ENCODE measurements around the gene TNIP1. TPM values are rescaled to one million over a fixed set of nuclear protein-coding genes. Genes with fewer than 3 reads are reported as not detected.

TNIP1 gene
- total RNA-seq, 3 donors from 2014 or later (not counting 1 experiment from before 2014, with no cell fraction given) = 140 to 180 (median 153) TPM

DNA sequence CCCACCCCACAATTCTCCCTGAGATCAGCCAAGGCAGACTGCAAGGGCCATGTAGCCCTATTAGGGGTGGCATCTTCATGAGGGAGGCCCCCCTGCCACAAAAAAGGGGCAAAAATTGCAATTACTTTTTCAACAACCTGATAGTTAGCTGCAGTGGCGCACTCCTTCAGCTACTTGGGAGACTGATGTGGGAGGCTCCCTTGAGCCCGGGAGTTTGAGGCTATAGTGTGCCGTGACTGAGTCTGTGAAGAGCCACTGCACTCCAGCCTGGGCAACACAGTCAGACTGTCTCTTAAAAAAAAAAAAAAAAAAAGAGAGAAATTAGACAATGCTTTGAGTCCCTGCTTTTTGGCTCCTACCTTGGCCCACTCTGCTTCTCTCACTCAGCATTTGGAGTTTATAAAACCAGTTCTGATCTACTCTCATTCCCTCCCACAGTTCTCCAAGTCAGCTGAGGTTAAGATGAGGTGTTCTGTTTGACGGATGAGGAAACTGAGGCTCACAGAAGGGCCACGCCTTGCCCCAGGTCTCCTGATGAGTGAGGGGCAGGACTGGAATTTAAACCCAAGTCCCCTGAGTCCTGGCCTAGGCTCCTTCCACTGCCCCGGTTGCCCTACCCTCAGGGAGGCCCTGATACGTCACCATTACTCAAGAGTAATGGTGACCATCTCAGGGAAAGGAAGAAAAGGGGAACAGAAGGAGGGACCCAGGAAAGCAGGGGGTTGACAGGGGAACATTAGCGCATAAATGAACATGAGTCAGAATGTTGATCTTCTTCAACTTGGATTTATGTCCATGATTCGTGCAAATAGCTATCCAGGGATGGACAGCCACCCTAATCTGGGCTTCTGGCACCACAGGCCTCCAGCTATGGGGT, 51.4 kb downstream of the TNIP1 start:
- WGBS (ENCODE audit: insufficient coverage) = 100% methylated on average over 9 of the region's 9 CpGs
- no peaks in the 10 kb centered on the region for H3K9me3 ChIP-seq (ENCODE audit: control insufficient read depth, insufficient read depth, low read length)
- H3K27ac ChIP-seq (ENCODE audit: low read length) = no peak overlapping the region
- H3K4me1 ChIP-seq (ENCODE audit: control insufficient read depth, insufficient read depth, low read length) = no peaks in the 10 kb centered on the region
- TF ChIP-seq, protein P1, sequence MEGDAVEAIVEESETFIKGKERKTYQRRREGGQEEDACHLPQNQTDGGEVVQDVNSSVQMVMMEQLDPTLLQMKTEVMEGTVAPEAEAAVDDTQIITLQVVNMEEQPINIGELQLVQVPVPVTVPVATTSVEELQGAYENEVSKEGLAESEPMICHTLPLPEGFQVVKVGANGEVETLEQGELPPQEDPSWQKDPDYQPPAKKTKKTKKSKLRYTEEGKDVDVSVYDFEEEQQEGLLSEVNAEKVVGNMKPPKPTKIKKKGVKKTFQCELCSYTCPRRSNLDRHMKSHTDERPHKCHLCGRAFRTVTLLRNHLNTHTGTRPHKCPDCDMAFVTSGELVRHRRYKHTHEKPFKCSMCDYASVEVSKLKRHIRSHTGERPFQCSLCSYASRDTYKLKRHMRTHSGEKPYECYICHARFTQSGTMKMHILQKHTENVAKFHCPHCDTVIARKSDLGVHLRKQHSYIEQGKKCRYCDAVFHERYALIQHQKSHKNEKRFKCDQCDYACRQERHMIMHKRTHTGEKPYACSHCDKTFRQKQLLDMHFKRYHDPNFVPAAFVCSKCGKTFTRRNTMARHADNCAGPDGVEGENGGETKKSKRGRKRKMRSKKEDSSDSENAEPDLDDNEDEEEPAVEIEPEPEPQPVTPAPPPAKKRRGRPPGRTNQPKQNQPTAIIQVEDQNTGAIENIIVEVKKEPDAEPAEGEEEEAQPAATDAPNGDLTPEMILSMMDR (IDR thresholded peaks at IDR 0.05) = no peak
- no peak for DNase-seq
- Mint-ChIP-seq H3K4me3 (no peak overlapping the region), H3K36me3 (no peaks in the 10 kb centered on the region), H3K4me1 (peaks cover 0 to 3% of the 10 kb centered on the region in 2 donors), H3K27me3 (ENCODE audit: low read depth in 2 of 2) (no peaks in the 10 kb centered on the region), H3K9me3 (no peaks in the 10 kb centered on the region), H3K27ac (peak overlapping the region in 1 of 2 donors; percentile 33)
- no peak for ATAC-seq
- H3K4me3 ChIP-seq (ENCODE audit: low read length) = no peak overlapping the region
- peaks cover 66% of the 10 kb centered on the region for H3K36me3 ChIP-seq (ENCODE audit: control insufficient read depth, insufficient read depth, low read length)
- no peaks in the 10 kb centered on the region for H3K27me3 ChIP-seq (ENCODE audit: control insufficient read depth, insufficient read depth, low read length)
- intact Hi-C loops (cut with micrococcal nuclease) = no loop called here

DNA sequence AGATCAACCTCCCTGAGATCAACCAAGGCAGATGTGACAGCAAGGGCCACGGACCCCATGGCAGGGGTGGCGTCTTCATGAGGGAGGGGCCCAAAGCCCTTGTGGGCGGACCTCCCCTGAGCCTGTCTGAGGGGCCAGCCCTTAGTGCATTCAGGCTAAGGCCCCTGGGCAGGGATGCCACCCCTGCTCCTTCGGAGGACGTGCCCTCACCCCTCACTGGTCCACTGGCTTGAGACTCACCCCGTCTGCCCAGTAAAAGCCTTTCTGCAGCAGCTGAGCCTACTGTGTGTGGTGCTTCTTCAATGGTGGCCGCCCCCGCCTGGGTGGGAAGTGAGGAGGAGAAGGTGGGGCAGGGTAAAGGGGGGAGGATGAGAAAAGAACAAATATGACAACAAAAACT, 52.1 kb downstream of the TNIP1 start:
- intact Hi-C loops (cut with micrococcal nuclease) = no loop called here
- no peak overlapping the region for H3K4me3 Mint-ChIP-seq
- no peak for DNase-seq

DNA sequence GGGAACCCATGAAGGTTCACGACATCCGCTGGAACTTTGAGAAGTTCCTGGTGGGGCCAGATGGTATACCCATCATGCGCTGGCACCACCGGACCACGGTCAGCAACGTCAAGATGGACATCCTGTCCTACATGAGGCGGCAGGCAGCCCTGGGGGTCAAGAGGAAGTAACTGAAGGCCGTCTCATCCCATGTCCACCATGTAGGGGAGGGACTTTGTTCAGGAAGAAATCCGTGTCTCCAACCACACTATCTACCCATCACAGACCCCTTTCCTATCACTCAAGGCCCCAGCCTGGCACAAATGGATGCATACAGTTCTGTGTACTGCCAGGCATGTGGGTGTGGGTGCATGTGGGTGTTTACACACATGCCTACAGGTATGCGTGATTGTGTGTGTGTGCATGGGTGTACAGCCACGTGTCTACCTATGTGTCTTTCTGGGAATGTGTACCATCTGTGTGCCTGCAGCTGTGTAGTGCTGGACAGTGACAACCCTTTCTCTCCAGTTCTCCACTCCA, 52.8 kb downstream of the TNIP1 start:
- Histone ChIP-seq H3K27ac (ENCODE audit: low read length) (no peak overlapping the region), H3K4me1 (ENCODE audit: control insufficient read depth, insufficient read depth, low read length) (no peaks in the 10 kb centered on the region), H3K36me3 (ENCODE audit: control insufficient read depth, insufficient read depth, low read length) (peaks cover 53% of the 10 kb centered on the region), H3K9me3 (ENCODE audit: control insufficient read depth, insufficient read depth, low read length) (no peaks in the 10 kb centered on the region), H3K27me3 (ENCODE audit: control insufficient read depth, insufficient read depth, low read length) (no peaks in the 10 kb centered on the region), H3K4me3 (ENCODE audit: low read length) (no peak overlapping the region)
- no peak overlapping the region for H3K4me3 Mint-ChIP-seq
- intact Hi-C loops (cut with micrococcal nuclease) = no loop called here
- H3K36me3 Mint-ChIP-seq = no peaks in the 10 kb centered on the region
- TF ChIP-seq, protein P1 (IDR thresholded peaks at IDR 0.05) = no peak
- ATAC-seq (no peak), DNase-seq (no peak)
- H3K9me3 Mint-ChIP-seq = no peaks in the 10 kb centered on the region
- 95% methylated on average over 8 of the region's 11 CpGs for WGBS (ENCODE audit: insufficient coverage)
- H3K27me3 Mint-ChIP-seq (ENCODE audit: low read depth in 2 of 2) = no peaks in the 10 kb centered on the region
- H3K4me1 Mint-ChIP-seq = peaks cover 0 to 8% of the 10 kb centered on the region in 2 donors
- H3K27ac Mint-ChIP-seq = peak overlapping the region in 1 of 2 donors; percentile 22

More for the DNA sequence above, 52.1 kb downstream of the TNIP1 start:
- Histone ChIP-seq H3K27ac (ENCODE audit: low read length) (no peak overlapping the region), H3K4me3 (ENCODE audit: low read length) (no peak overlapping the region), H3K4me1 (ENCODE audit: control insufficient read depth, insufficient read depth, low read length) (no peaks in the 10 kb centered on the region), H3K9me3 (ENCODE audit: control insufficient read depth, insufficient read depth, low read length) (no peaks in the 10 kb centered on the region), H3K27me3 (ENCODE audit: control insufficient read depth, insufficient read depth, low read length) (no peaks in the 10 kb centered on the region), H3K36me3 (ENCODE audit: control insufficient read depth, insufficient read depth, low read length) (peaks cover 59% of the 10 kb centered on the region)
- no peak for ATAC-seq
- Mint-ChIP-seq H3K4me1 (peaks cover 0 to 8% of the 10 kb centered on the region in 2 donors), H3K27ac (no peak overlapping the region), H3K9me3 (no peaks in the 10 kb centered on the region), H3K27me3 (ENCODE audit: low read depth in 2 of 2) (no peaks in the 10 kb centered on the region), H3K36me3 (no peaks in the 10 kb centered on the region)
- TF ChIP-seq, protein P1 (IDR thresholded peaks at IDR 0.05) = no peak
- 95% methylated on average over 8 of the region's 8 CpGs for WGBS (ENCODE audit: insufficient coverage)

Data from natural killer cell (primary cell).